Measurements from ENCODE around the gene TSPAN19.

Gene TSPAN19

GRCh38 chr12:85002778-85003296 lies 33.2 kb downstream of the TSPAN19 start:
- no peak for FAIRE-seq

DNA sequence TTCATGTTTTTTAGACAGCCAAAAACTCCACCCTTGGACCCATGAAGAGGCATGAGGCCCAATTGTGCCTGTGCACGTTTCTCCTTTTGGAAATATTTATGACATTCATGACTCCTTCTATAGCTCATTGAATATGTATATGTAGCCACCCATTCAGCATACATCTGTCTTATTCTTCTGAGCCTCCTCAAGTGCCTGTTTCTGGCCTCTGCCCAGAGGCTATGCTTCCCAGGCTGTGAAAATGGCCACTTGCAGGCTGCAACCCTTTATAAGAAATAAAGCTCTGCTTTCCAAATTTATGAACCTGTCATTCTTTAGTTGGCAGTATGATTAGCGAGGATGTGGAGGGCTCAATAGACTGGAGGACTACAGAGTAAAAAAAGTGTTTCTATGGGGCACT lies 35.3 kb downstream of the TSPAN19 start:
- DNase-seq (ENCODE audit: insufficient read length, low spot score) (no peak), FAIRE-seq (no peak)
- TF ChIP-seq CTCF (IDR thresholded peaks at IDR 0.05; ENCODE audit: insufficient read depth, missing control alignments): no peak

More at GRCh38 chr12:85002778-85003296, 33.2 kb downstream of the TSPAN19 start:
- no peak for DNase-seq (ENCODE audit: insufficient read length, low spot score)
- no peak for TF ChIP-seq CTCF (IDR thresholded peaks at IDR 0.05; ENCODE audit: insufficient read depth, missing control alignments)

- FAIRE-seq (no peak), DNase-seq (ENCODE audit: insufficient read length, low spot score) (no peak)
- no peak for TF ChIP-seq CTCF (IDR thresholded peaks at IDR 0.05; ENCODE audit: insufficient read depth, missing control alignments)
These were observed 37.7 kb downstream of the TSPAN19 start for GRCh38 chr12:84998341-84998740.

GRCh38 chr12:84996759-84997158 lies 39.3 kb downstream of the TSPAN19 start:
- no peak for TF ChIP-seq CTCF (IDR thresholded peaks at IDR 0.05; ENCODE audit: insufficient read depth, missing control alignments)
- no peak for DNase-seq (ENCODE audit: insufficient read length, low spot score)
- FAIRE-seq: no peak

GRCh38 chr12:84995641-84996040 lies 40.4 kb downstream of the TSPAN19 start:
- no peak for TF ChIP-seq CTCF (IDR thresholded peaks at IDR 0.05; ENCODE audit: insufficient read depth, missing control alignments)
- FAIRE-seq: no peak
- no peak for DNase-seq (ENCODE audit: insufficient read length, low spot score)

DNA sequence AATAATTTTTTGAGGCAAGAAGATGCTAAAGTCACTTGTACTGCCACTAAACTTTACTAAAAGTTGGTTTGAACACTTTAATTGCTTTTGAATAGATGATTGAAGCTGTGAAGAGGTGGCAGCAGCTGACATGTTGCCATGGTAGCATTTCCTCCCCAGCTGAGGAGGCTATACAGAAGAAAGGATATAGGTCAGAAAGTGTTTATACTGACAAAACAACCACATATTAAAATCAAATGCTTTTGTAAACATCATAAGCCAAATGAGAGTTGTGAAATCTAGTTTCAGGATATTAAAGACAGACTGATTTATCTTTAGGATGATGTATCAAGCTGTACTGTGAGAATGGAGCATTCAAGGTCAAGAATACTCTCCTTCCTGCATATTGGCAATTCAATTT lies 41.7 kb downstream of the TSPAN19 start:
- no peak for TF ChIP-seq CTCF (IDR thresholded peaks at IDR 0.05; ENCODE audit: insufficient read depth, missing control alignments)
- no peak for DNase-seq (ENCODE audit: insufficient read length, low spot score)
- no peak for FAIRE-seq

DNA sequence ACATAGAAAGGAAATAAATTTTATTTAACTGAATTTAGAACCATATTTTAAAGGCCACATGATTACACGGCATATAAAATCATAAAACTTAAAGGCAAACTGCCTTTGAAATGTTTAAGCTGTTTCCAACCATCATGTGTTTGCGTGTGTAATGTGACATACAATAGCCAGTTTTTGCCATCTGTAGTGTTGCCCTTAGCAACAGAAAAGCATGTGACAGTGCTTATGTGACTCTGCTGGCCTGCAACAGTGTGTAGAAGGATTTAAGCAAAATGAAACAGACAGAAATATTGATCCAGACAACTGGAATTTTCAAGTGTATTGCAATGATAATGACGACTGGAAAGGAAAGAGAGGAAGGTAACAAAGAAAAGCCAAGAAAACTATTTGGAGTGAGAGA lies 49.5 kb downstream of the TSPAN19 start:
- TF ChIP-seq CTCF (IDR thresholded peaks at IDR 0.05; ENCODE audit: insufficient read depth, missing control alignments): no peak
- FAIRE-seq: peak; percentile 93
- no peak for DNase-seq (ENCODE audit: insufficient read length, low spot score)
